Uterus (tissue), 2 donors: Measurements from ENCODE around the gene NECTIN1.

ENCODE experiments used
- POLR2A ChIP-seq, 2 donors: fragments of 450-650 bp; IDR thresholded peaks; one replicate each; pipeline ENCODE4 v1.6.1; 2016; ENCODE audit warnings: antibody characterized with exemption in 2 of 2, mild to moderate bottlenecking in 1 of 2, moderate library complexity in 1 of 2
- TF ChIP-seq, protein P1 (sequence below), 4 experiments: fragments of 200-600 bp in 2 of 4; fragments of 450-650 bp in 2 of 4; sonication (generic) in 2 of 4; IDR thresholded peaks; one replicate each; pipeline ENCODE4 v1.5.1; 2016 to 2019; ENCODE audit warnings: antibody characterized with exemption in 4 of 4, mild to moderate bottlenecking in 2 of 4, moderate library complexity in 1 of 4

DNA sequence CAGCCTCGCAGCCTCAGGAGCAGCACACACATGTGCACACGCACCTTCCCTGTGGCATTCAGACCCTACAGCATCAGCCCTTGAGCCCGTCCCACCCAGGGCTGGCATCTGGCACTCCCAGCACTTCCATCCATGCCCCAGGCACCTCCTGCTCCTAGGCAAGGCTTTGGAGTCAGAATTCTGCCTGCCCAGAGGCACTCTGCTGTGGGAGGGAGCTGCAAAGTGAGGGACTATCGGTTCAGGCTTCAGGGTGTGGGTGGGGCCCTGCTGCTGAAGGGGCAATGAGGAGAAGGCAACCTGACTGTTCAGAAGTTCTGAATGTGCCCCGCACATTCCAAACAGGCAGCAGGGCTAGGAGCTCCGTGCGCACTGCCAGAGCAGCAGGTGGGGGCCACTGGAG is 39.7 kb downstream of the NECTIN1 start:
- TF ChIP-seq, protein P1, sequence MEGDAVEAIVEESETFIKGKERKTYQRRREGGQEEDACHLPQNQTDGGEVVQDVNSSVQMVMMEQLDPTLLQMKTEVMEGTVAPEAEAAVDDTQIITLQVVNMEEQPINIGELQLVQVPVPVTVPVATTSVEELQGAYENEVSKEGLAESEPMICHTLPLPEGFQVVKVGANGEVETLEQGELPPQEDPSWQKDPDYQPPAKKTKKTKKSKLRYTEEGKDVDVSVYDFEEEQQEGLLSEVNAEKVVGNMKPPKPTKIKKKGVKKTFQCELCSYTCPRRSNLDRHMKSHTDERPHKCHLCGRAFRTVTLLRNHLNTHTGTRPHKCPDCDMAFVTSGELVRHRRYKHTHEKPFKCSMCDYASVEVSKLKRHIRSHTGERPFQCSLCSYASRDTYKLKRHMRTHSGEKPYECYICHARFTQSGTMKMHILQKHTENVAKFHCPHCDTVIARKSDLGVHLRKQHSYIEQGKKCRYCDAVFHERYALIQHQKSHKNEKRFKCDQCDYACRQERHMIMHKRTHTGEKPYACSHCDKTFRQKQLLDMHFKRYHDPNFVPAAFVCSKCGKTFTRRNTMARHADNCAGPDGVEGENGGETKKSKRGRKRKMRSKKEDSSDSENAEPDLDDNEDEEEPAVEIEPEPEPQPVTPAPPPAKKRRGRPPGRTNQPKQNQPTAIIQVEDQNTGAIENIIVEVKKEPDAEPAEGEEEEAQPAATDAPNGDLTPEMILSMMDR (IDR thresholded peaks at IDR 0.05), result no peak
- TF ChIP-seq POLR2A (IDR thresholded peaks at IDR 0.05), result no peak
